HepG2 (cell line): ENCODE results near the gene BCL2L13. TPM values are rescaled to one million over a fixed set of nuclear protein-coding genes. Genes with fewer than 3 reads are reported as not detected.

Source experiments
- AHDC1 ChIP-seq: sonication (generic); formaldehyde crosslinking; IDR thresholded peaks from 2 replicates; pipeline ENCODE4 v1.5.1; 2020; ENCODE audit warnings: mild to moderate bottlenecking, missing genetic modification reagents, borderline replicate concordance
- CBX1 ChIP-seq: IDR thresholded peaks from one replicate; pipeline ENCODE4 v1.6.1; 2016; ENCODE audit warnings: antibody characterized with exemption, low read depth
- FOXJ3 ChIP-seq: sonication (generic); formaldehyde crosslinking; IDR thresholded peaks from 2 replicates; pipeline ENCODE4 v1.4.0; 2020; ENCODE audit warnings: missing genetic modification reagents, mild to moderate bottlenecking, borderline replicate concordance
- GATAD2A ChIP-seq: IDR thresholded peaks from 2 replicates; pipeline ENCODE4 v1.6.1; 2016
- LCORL ChIP-seq, 2 experiments: fragments of 450-650 bp in 1 of 2; sonication (generic) in 1 of 2; formaldehyde crosslinking in 1 of 2; IDR thresholded peaks; 2 replicates each; pipeline versions ENCODE4 v1.5.0 to v1.6.1; 2017 to 2020; ENCODE audit warnings: antibody characterized with exemption in 1 of 2, missing genetic modification reagents in 1 of 2
- MED8 ChIP-seq: sonication (generic); formaldehyde crosslinking; IDR thresholded peaks from 2 replicates; pipeline ENCODE4 v1.8.1; 2023; ENCODE audit warnings: mild to moderate bottlenecking, missing genetic modification reagents; ENCODE audit not compliant: insufficient replicate concordance
- PAXIP1 ChIP-seq: sonication (generic); formaldehyde crosslinking; conservative IDR thresholded peaks from 2 replicates; pipeline ENCODE4 v1.4.0; 2020; ENCODE audit warnings: mild to moderate bottlenecking, missing genetic modification reagents, moderate library complexity
- POGK ChIP-seq: sonication (generic); formaldehyde crosslinking; conservative IDR thresholded peaks from 2 replicates; pipeline ENCODE4 v1.8.0; 2022; ENCODE audit warnings: mild to moderate bottlenecking, moderate library complexity, missing genetic modification reagents
- RBM22 ChIP-seq: fragments of 200-400 bp; formaldehyde crosslinking; optimal IDR thresholded peaks from 2 replicates; pipeline ENCODE3; 2017; ENCODE audit warnings: mild to moderate bottlenecking, low read length, moderate library complexity
- RFXAP ChIP-seq: sonication (generic); formaldehyde crosslinking; IDR thresholded peaks from 2 replicates; pipeline ENCODE4 v1.4.0; 2020; ENCODE audit warnings: missing genetic modification reagents, borderline replicate concordance
- SP1 ChIP-seq, 2 experiments: fragments of 450-650 bp in 1 of 2; sonication (generic) in 1 of 2; formaldehyde crosslinking in 1 of 2; IDR thresholded peaks; 2 replicates each; pipeline versions ENCODE4 v1.4.0 to v1.6.1; 2016 to 2020; ENCODE audit warnings: missing genetic modification reagents in 1 of 2
- ZNF142 ChIP-seq: sonication (generic); formaldehyde crosslinking; IDR thresholded peaks from 2 replicates; pipeline ENCODE4 v1.4.0; 2020; ENCODE audit warnings: missing genetic modification reagents
- polyA plus RNA-seq, 8 experiments: library from polyadenylated mRNA; depleted of rRNA in 3 of 8; stranded (reverse) in 7 of 8; unstranded in 1 of 8; fragments of >200 nt; fragmentation: Illumina TruSeq in 4 of 8; extraction: Trizol in 4 of 8; gene quantifications; 2 replicates each; pipeline versions ENCODE4 v1.2.1 to v1.2.3, GENCODE V29; 2011 to 2016; ENCODE audit warnings: low read depth in 4 of 8, missing spikeins in 1 of 8, mixed read lengths in 1 of 8; ENCODE audit not compliant: insufficient read depth in 1 of 8
- total RNA-seq, 5 experiments: library from RNA; depleted of rRNA; stranded (reverse); fragments of >200 nt; fragmentation: Illumina TruSeq; extraction: Trizol; gene quantifications; 2 replicates each; pipeline ENCODE4 v1.2.3, GENCODE V29; 2016; ENCODE audit warnings: low read depth in 1 of 5

BCL2L13 gene
- total and polyA plus RNA-seq, 2 of the 13 experiments (the other 11 are each of a cell fraction or from before 2014, with no cell fraction given) = 13.5 to 14.6 TPM

- no peak for TF ChIP-seq ZNF142 (CRISPR knock-in tag)
- TF ChIP-seq PAXIP1 = peak; percentile 77; the same call in 1 of the 2 replicates
- TF ChIP-seq MED8 (CRISPR knock-in tag) = no peak
- TF ChIP-seq AHDC1 = peak; percentile 28; the same call in 1 of the 2 replicates
- no peak for TF ChIP-seq RFXAP
- no peak for TF ChIP-seq LCORL (IDR thresholded peaks at IDR 0.05)
- TF ChIP-seq LCORL (CRISPR knock-in tag; IDR thresholded peaks at IDR 0.05) = peak; percentile 13; the same call in 1 of the 2 replicates
- TF ChIP-seq SP1 (IDR thresholded peaks at IDR 0.05) = no peak
- no peak for TF ChIP-seq SP1 (CRISPR knock-in tag; IDR thresholded peaks at IDR 0.05)
- TF ChIP-seq CBX1 = no peak
- TF ChIP-seq FOXJ3 (CRISPR knock-in tag) = peak; percentile 73; the same call in 1 of the 2 replicates
- TF ChIP-seq RBM22 = no peak
- no peak for TF ChIP-seq POGK (CRISPR knock-in tag)
- TF ChIP-seq GATAD2A = peak; percentile 44; the same call in 1 of the 2 replicates
Observed at GRCh38 chr22:17761138-17761488, 122.6 kb downstream of the BCL2L13 start (continued).
